Measurements from ENCODE around the gene GCNT2. TPM values are rescaled to one million over a fixed set of nuclear protein-coding genes. Genes with fewer than 3 reads are reported as not detected.

Gene GCNT2
- total RNA-seq, 6 donors from 2014 or later, result 18.7 to 97.4 (median 44.5) TPM

DNA sequence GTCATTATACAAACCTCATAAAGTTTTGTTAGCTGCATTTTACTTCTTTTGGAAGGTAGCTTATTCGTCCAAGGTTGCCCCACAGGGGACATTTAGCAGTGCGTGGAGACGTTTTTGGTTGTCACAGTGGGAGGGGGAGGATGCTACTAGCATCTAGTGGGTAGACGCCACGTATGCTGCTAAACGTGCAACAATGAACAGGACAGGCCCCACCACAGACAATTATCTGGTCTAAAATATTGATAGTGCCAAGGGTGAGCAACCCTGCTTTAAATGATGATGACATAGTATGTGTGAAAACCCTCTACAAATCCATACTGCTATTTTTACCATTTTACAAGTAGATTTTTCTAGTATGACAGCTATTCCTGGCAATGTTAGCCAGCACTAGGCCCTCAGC lies 13.9 kb upstream of the GCNT2 start:
- no peak for ATAC-seq (ENCODE audit: low FRiP score in 2 of 2)
- WGBS, 2 donors, result 84% methylated on average over 6 of the region's 6 CpGs
- Histone ChIP-seq H3K4me1 (no peaks in the 10 kb centered on the region), H3K27ac (no peak overlapping the region), H3K4me3 (no peak overlapping the region), H3K9me3 (no peaks in the 10 kb centered on the region), H3K27me3 (no peaks in the 10 kb centered on the region), H3K36me3 (no peaks in the 10 kb centered on the region)
- TF ChIP-seq POLR2A (IDR thresholded peaks at IDR 0.05), result no peak
- no peak for TF ChIP-seq EP300 (IDR thresholded peaks at IDR 0.05)
- no peak for TF ChIP-seq CTCF (IDR thresholded peaks at IDR 0.05)
- no peak for TF ChIP-seq POLR2AphosphoS5 (IDR thresholded peaks at IDR 0.05)
- DNase-seq, result no peak

- no peak overlapping the region for H3K4me3 ChIP-seq
- no peaks in the 10 kb centered on the region for H3K27me3 ChIP-seq
- WGBS, 2 donors, result 87 to 88% methylated on average over 5 of the region's 5 CpGs
- no peak for ATAC-seq (ENCODE audit: low FRiP score in 2 of 2)
- H3K4me1 ChIP-seq, result no peaks in the 10 kb centered on the region
- no peaks in the 10 kb centered on the region for H3K9me3 ChIP-seq
- no peaks in the 10 kb centered on the region for H3K36me3 ChIP-seq
- H3K27ac ChIP-seq, result no peak overlapping the region
- no peak for DNase-seq
- TF ChIP-seq POLR2A (IDR thresholded peaks at IDR 0.05) (no peak), CTCF (IDR thresholded peaks at IDR 0.05) (no peak), EP300 (IDR thresholded peaks at IDR 0.05) (no peak), POLR2AphosphoS5 (IDR thresholded peaks at IDR 0.05) (no peak)
These were observed 13.4 kb upstream of the GCNT2 start for GRCh38 chr6:10507715-10508114.

DNA sequence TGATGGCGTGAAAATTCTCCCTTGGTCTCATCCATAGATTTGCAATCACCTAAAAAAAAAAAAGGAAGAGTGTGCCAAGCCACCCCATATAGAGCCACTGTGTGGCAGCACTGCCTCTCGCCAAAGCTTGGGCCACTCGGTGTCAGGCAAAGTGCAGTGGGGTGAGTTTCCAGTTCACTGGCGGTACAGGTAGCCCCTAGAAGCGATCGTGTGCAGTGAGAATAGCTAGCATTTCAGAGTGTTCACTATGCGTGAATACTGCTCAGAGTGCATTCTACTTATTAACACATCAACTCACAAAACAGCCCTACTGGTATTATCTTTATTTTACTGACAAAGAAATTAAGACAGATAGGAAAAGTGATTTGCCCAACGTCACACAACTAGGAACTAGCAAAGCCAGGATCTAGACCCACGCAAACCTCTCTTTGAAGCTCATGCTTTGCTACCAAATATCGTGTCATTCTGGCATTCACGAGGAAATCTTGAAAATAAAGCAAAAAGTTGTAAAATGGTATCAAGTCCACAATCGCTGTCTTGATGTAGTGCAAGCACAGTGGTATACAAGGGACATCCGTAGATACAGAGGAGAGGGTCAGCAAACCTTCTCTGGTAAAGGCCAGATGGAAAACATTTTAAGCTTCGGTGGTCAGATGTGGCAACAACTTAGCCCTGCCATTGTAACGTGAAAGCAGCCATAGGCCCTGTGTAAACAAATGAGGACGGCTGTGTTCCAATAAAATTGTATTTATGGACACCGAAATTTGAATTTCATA lies 10.4 kb upstream of the GCNT2 start:
- Histone ChIP-seq H3K4me3 (peak overlapping the region in 2 of 4 donors; percentile 21 to 26), H3K4me1 (no peaks in the 10 kb centered on the region), H3K9me3 (no peaks in the 10 kb centered on the region), H3K27ac (peak overlapping the region in 1 of 4 donors; percentile 19), H3K27me3 (no peaks in the 10 kb centered on the region), H3K36me3 (no peaks in the 10 kb centered on the region)
- WGBS, 2 donors, result 42 to 48% methylated on average over 17 of the region's 17 CpGs
- ATAC-seq (ENCODE audit: low FRiP score in 2 of 2), result peak; percentile 93
- DNase-seq, result peak in 1 of 2 donors; percentile 77
- TF ChIP-seq CTCF (IDR thresholded peaks at IDR 0.05) (peak; percentile 26 to 67 (median 58)), POLR2A (IDR thresholded peaks at IDR 0.05) (no peak), POLR2AphosphoS5 (IDR thresholded peaks at IDR 0.05) (no peak), EP300 (IDR thresholded peaks at IDR 0.05) (no peak)

DNA sequence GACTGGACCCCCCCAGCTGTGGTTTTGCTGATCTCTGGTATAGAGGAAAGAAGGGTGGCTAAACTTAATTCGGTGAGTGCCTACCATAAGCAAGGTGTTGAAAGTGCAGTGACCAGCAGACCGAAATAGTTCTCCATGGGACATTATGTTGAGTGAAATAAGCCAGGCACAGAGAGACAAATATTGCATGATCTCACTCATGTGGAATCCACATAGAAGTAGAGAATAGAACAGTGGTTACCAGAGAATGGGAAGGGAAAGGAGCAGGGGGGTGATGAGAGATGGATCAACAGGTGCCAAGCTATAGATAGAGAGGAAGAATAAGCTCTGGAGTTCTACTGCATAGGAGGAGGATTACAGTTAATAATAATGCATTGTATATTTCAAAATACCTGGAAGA lies 9.7 kb upstream of the GCNT2 start:
- H3K36me3 ChIP-seq, result no peaks in the 10 kb centered on the region
- DNase-seq (no peak), ATAC-seq (ENCODE audit: low FRiP score in 2 of 2) (peak in 1 of 2 donors; percentile 29)
- 53 to 58% methylated on average over 2 of the region's 2 CpGs for WGBS, 2 donors
- no peaks in the 10 kb centered on the region for H3K9me3 ChIP-seq
- no peaks in the 10 kb centered on the region for H3K4me1 ChIP-seq
- no peak overlapping the region for H3K27ac ChIP-seq
- no peak for TF ChIP-seq EP300 (IDR thresholded peaks at IDR 0.05)
- TF ChIP-seq POLR2AphosphoS5 (IDR thresholded peaks at IDR 0.05), result no peak
- TF ChIP-seq CTCF (IDR thresholded peaks at IDR 0.05), result no peak
- TF ChIP-seq POLR2A (IDR thresholded peaks at IDR 0.05), result no peak
- H3K4me3 ChIP-seq, result no peak overlapping the region
- no peaks in the 10 kb centered on the region for H3K27me3 ChIP-seq

- no peak for ATAC-seq (ENCODE audit: low FRiP score in 2 of 2)
- WGBS, 2 donors, result 27 to 33% methylated on average over 1 to 2 of the region's 2 CpGs
- TF ChIP-seq POLR2AphosphoS5 (IDR thresholded peaks at IDR 0.05) (no peak), POLR2A (IDR thresholded peaks at IDR 0.05) (no peak), EP300 (IDR thresholded peaks at IDR 0.05) (no peak), CTCF (IDR thresholded peaks at IDR 0.05) (no peak)
- no peaks in the 10 kb centered on the region for H3K36me3 ChIP-seq
- no peaks in the 10 kb centered on the region for H3K27me3 ChIP-seq
- peaks cover 0 to under 1% (median 0%) of the 10 kb centered on the region in 4 donors for H3K4me1 ChIP-seq
- no peak overlapping the region for H3K4me3 ChIP-seq
- DNase-seq, result no peak
- H3K9me3 ChIP-seq, result no peaks in the 10 kb centered on the region
- H3K27ac ChIP-seq, result no peak overlapping the region
These were observed 7.6 kb upstream of the GCNT2 start for GRCh38 chr6:10513544-10513943.

All from upper lobe of left lung (tissue), 6 donors.